Stomach smooth muscle (tissue), 2 donors: ENCODE measurements around the gene PRELP.

ENCODE experiments used
- H3K27ac ChIP-seq: one replicate; pipeline ENCODE4 v1.7.0; 2013; ENCODE audit warnings: mild to moderate bottlenecking, low read length, inconsistent platforms
- H3K27me3 ChIP-seq, 2 donors: one replicate each; pipeline ENCODE4 v1.7.0; 2013; ENCODE audit warnings: low read length in 2 of 2; ENCODE audit not compliant: insufficient read depth in 2 of 2, control insufficient read depth in 1 of 2
- H3K36me3 ChIP-seq, 2 donors: one replicate each; pipeline ENCODE4 v1.7.0; 2013; ENCODE audit warnings: low read length in 2 of 2; ENCODE audit not compliant: control insufficient read depth in 2 of 2, insufficient read depth in 2 of 2
- H3K4me1 ChIP-seq: one replicate; pipeline ENCODE4 v1.7.0; 2013; ENCODE audit warnings: low read length; ENCODE audit not compliant: control insufficient read depth, insufficient read depth
- H3K4me3 ChIP-seq, 2 donors: one replicate each; pipeline ENCODE4 v1.7.0; 2013; ENCODE audit warnings: low read length in 2 of 2
- H3K9ac ChIP-seq, 2 donors: one replicate each; pipeline ENCODE4 v1.7.0; 2013; ENCODE audit warnings: low read length in 2 of 2, mild to moderate bottlenecking in 1 of 2
- H3K9me3 ChIP-seq, 2 donors: one replicate each; pipeline ENCODE4 v1.7.0; 2013; ENCODE audit warnings: low read length in 2 of 2; ENCODE audit not compliant: control insufficient read depth in 2 of 2
- donor health status: healthy.
- donor health status: Pancreatic carcinoma.

Gene PRELP

DNA sequence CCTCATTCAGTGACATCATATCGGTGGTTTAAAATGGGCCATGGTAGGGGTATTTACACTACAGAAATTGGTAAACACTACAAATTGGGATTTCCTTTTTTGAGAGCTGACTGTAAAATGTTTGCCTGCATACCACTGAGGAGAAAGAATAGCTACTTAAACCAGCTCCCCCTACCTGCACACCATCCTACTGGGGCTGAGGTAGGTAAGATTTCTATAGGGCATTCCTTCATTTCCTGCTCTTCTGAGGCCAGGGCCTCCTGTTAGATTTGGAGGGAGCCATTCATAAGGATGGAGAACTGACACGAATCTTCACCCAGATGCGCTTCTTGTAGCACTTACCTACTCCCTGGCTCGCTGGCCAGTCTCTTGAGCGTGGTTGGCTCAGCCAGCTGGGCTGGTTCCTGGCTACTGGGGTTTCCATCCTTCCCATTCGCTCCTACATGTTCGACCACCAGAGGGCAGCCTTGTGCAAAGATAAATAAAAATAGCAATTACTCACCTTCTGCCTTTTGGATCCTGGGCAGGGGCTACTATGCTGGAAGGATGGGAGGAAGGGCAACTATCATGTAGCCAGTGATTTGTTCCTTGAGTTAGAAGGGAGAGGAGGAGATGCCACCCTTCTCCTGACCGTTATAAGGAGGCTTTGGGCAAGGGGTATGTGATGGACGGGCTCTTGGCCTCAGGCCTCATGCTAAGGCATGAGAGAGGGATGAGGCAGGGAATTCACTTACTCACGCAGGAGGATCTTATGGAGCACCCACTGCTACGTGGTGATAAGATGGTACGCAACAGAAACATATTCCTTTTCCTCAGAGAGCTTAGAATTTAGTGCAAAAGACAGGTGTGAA, 29.0 kb downstream of the PRELP start:
- H3K27me3 ChIP-seq, result no peaks in the 10 kb centered on the region
- H3K9me3 ChIP-seq, result no peaks in the 10 kb centered on the region
- peaks cover 56% of the 10 kb centered on the region for H3K4me1 ChIP-seq
- H3K9ac ChIP-seq, result no peak overlapping the region
- H3K36me3 ChIP-seq, result no peaks in the 10 kb centered on the region
- H3K4me3 ChIP-seq, result peak overlapping the region in 1 of 2 donors; percentile 22
- H3K27ac ChIP-seq, result peak overlapping the region; percentile 31

DNA sequence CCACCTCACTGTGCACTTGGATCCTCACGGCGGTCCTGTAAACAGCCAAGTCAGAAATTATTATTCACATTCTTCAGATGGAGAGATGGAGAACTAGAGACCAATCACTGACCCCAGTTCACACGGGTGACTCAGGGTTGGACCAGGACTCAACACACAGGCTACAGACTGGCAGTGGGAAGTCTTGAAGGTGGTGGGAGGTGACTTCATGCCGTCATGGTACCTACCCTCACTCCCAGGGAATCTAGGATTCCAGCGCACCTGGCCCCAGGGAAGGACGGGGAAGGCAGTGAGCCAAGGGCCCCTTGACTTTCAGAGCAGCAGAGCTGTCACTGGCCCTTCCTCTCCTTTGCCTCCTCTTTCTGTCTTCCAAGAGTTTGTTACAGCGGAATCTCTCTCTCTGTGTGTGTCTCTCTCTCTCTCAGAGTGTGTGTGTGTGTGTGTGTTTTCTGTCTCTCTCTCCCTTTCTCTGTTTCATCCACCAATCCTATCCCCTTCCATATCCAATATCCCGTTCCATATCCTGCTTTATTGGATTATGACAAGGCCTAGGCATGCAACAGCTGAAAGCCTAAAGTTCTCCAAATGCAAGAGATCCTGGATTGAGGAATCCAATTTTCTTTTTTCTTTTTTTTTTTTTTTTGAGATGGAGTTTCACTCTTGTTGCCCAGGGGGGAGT, 30.1 kb downstream of the PRELP start:
- Histone ChIP-seq H3K27ac (peak overlapping the region; percentile 31), H3K9me3 (no peaks in the 10 kb centered on the region), H3K27me3 (no peaks in the 10 kb centered on the region), H3K4me3 (no peak overlapping the region), H3K4me1 (peaks cover 56% of the 10 kb centered on the region), H3K36me3 (no peaks in the 10 kb centered on the region), H3K9ac (no peak overlapping the region)

DNA sequence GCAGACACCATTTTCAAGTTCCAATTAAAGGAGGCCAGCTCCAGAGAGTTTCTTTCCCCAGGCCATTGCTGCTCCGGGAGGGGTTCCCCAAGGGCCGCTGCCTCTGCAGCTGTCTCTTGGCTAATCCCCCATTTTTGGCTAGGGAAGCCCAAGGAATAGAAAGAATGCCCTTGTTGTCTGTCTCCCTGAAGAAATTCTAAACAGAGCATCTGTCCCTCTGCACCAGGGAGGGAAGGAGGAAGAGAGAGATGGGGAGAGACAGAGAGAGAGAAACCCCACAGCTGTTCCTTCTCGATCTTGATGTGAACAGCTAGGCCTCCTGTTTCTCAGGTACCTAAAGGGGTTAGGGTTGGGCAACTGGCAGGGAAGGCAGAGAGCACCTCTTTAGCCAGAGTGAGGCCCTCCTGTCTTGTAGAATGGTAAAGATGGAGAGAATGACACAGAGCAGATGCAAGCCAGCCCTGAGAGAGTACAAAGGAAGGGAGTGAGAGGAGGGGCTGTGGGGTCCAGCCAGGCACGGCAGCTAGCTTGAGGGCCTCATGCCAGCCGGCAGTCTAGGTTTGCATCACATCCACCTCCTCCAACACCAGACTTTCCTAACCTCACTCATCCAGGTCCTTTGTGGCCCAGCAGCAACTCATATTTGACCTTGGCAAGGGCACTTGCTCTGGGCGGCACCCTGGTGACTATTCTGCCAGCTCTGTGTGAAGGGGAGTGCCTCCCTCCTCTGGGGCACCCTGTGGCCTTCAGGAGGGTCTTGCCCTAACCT, 31.4 kb downstream of the PRELP start:
- Histone ChIP-seq H3K36me3 (no peaks in the 10 kb centered on the region), H3K4me1 (peaks cover 50% of the 10 kb centered on the region), H3K27ac (peak overlapping the region; percentile 89), H3K27me3 (no peaks in the 10 kb centered on the region), H3K9me3 (no peaks in the 10 kb centered on the region), H3K9ac (peak overlapping the region; percentile 42 to 44), H3K4me3 (peak overlapping the region in 1 of 2 donors; percentile 29)

DNA sequence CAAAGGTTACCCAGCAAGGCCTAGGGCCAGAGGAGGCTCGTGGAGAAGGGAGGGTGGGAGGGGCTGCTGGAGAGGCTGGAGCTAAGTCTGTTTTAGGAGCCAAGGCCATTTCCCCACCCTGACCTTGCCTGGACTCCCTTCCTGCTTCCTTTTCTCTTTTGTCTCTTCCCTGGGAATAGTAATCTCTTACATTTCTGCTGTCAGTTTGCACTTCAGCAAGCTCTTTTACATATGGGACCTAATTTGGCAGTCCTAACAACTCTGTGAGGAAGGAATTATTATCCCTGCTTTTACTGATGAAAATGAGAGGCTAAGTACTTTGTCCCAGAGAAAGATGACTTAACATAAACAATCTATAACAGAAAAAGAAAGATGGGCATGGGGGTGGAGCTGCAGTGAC, 32.2 kb downstream of the PRELP start:
- Histone ChIP-seq H3K27me3 (no peaks in the 10 kb centered on the region), H3K27ac (peak overlapping the region; percentile 89), H3K9ac (peak overlapping the region in 1 of 2 donors; percentile 44), H3K4me1 (peaks cover 50% of the 10 kb centered on the region), H3K36me3 (no peaks in the 10 kb centered on the region), H3K4me3 (no peak overlapping the region), H3K9me3 (no peaks in the 10 kb centered on the region)

DNA sequence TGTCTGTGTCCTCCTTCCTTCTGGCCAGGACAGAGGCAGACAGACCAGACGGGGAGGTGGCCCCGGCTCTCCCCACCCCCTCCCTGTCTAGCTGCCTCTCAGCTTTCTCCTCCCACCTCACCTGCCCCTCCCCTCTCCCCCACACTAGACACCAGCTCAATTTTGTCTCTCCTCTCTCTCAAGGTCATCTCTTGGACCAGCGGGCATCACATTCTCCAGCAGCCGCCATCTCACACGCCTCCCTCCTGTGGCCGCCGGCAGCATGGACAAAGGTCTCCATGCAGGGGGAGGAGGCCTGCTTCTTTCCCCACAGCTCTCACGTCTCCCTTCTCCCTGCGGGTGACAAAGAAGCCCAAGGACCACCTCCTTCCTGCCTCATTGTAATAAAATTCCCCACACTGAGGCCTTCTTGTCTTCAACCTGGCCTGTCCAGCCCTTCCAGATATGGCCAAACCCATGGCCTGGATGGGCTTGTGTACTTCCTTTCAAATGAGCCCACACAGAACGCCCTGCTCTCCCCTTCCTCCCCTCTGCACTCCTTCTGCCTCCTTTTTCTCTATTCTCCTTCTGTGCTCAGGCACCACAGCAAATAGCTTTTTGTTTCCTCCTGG, 33.0 kb downstream of the PRELP start:
- Histone ChIP-seq H3K4me3 (no peak overlapping the region), H3K27ac (peak overlapping the region; percentile 89), H3K4me1 (peaks cover 57% of the 10 kb centered on the region), H3K9ac (peak overlapping the region; percentile 44 to 55), H3K36me3 (no peaks in the 10 kb centered on the region), H3K27me3 (no peaks in the 10 kb centered on the region), H3K9me3 (no peaks in the 10 kb centered on the region)

DNA sequence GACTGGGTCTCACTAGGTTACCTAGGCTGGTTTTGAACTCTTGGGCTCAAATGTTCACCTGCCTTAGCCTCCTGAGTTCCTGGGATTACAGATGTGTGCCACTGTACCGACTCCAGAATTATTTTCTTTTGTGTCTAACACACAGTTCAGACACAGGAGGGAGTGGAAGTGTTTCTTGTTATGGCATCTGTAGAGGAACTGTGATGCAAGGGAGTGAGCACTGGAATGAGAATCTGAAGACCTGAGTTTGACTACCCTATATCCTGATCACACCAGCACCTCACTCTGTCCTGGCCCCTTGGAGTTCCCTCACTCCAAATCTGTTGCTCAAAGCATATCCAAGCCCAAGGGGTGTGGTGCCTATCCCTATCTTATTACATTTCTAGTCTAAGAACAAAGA, 33.5 kb downstream of the PRELP start:
- no peak overlapping the region for H3K4me3 ChIP-seq
- H3K9ac ChIP-seq, result peak overlapping the region; percentile 44 to 55
- no peaks in the 10 kb centered on the region for H3K36me3 ChIP-seq
- peaks cover 63% of the 10 kb centered on the region for H3K4me1 ChIP-seq
- H3K9me3 ChIP-seq, result no peaks in the 10 kb centered on the region
- H3K27me3 ChIP-seq, result no peaks in the 10 kb centered on the region
- H3K27ac ChIP-seq, result peak overlapping the region; percentile 89

DNA sequence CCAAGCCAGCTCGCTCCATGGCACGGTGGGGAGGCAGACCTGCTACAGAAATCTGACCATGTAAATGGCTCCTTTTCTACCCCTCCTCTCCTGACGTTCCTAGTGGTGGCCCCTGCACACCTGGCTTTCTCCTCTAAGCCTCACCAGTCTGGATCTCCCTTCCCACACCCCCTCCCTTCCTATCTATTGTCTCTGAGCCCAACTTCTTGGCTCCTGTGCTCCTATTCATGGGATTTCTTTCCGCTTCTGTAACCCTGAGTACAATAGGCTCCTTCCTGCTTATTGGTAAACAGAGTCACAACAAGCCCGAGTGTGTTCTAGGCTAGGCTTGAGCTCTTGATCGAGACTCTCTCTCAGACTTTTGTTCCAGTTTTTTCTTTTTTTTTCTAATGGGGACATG, 35.9 kb downstream of the PRELP start:
- peak overlapping the region in 1 of 2 donors; percentile 5 for H3K9ac ChIP-seq
- H3K9me3 ChIP-seq, result no peaks in the 10 kb centered on the region
- H3K27me3 ChIP-seq, result no peaks in the 10 kb centered on the region
- H3K4me3 ChIP-seq, result peak overlapping the region in 1 of 2 donors; percentile 16
- peak overlapping the region; percentile 93 for H3K27ac ChIP-seq
- peaks cover 56% of the 10 kb centered on the region for H3K4me1 ChIP-seq
- no peaks in the 10 kb centered on the region for H3K36me3 ChIP-seq

DNA sequence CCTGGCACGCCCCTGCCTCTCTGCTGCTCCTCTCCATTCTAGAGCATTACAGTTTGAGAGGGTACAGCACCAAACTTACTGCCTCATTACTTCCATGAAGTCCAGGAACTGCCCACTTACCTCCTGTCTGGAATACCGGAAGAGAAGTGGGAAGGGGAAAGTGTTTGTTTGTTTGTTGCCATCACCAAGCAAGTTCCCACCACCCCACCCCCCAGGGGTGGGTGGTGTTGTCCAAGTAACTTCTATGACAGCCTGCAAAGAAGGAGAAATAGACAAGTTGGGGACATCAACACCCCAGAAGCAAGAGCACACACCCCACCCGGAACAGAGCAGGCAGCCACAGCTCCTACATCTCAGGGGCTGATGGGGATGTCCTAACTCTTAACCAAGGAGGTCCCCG, 36.3 kb downstream of the PRELP start:
- peak overlapping the region; percentile 93 for H3K27ac ChIP-seq
- no peaks in the 10 kb centered on the region for H3K36me3 ChIP-seq
- H3K9me3 ChIP-seq, result no peaks in the 10 kb centered on the region
- no peaks in the 10 kb centered on the region for H3K27me3 ChIP-seq
- H3K4me1 ChIP-seq, result peaks cover 52% of the 10 kb centered on the region
- peak overlapping the region; percentile 5 to 64 for H3K9ac ChIP-seq
- no peak overlapping the region for H3K4me3 ChIP-seq

DNA sequence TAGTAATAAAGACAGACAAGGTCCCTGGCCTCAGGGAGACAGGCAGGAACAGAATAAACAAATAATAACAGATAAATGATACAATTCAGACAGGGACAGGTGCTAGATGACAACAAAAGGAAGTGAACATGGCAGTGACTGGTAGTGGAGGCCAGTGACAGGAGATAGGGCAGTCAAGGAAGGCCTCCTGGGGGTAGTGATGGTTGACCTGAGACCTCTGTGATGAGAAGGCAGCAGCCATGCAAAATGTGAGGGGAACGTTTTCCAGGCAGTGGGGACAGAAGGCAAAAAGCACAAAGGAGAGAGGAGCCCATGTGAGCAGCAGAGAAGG, 36.9 kb downstream of the PRELP start:
- Histone ChIP-seq H3K36me3 (no peaks in the 10 kb centered on the region), H3K9ac (peak overlapping the region; percentile 29 to 64), H3K27ac (peak overlapping the region; percentile 93), H3K4me1 (peaks cover 48% of the 10 kb centered on the region), H3K9me3 (no peaks in the 10 kb centered on the region), H3K27me3 (no peaks in the 10 kb centered on the region), H3K4me3 (peak overlapping the region in 1 of 2 donors; percentile 47)

DNA sequence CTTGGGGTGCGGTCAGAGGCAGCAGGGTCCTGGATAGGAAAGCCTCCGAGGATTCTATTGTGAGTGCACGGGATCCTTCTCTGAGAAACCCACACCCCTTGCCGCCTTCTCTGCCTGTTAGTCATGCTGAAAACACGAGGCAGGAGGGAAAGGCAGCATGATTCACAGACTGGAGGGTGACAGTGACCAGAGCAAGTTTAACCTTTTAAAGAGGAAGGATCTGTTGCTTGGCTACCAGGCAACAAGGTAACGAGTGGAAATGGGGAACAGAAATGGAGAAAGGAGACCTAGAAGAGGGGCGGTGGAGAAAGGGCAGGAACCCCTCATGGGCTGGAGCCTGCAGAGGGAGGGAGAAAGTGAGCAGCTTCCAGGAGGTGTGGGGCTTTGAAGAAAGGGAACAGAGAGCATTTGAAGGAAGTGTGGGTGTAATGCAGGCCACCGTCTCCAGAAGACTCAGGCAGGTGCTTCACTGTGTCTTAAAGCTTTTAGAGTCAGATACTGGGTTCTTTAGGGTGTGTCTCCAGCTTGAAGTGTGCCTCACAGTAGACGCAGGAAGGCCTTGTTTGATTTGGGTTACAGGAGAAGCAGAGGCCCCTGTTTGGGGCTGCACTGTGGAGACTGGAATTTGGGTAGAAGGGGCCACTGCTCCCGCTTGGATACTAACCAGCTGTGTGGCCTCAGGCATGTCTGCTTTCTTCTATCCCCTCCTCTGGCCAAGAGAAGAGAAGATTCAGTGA, 37.4 kb downstream of the PRELP start:
- Histone ChIP-seq H3K4me1 (peaks cover 44% of the 10 kb centered on the region), H3K27ac (peak overlapping the region; percentile 93), H3K27me3 (no peaks in the 10 kb centered on the region), H3K9me3 (no peaks in the 10 kb centered on the region), H3K9ac (peak overlapping the region; percentile 64 to 67), H3K4me3 (peak overlapping the region; percentile 32 to 47), H3K36me3 (no peaks in the 10 kb centered on the region)
